ENCODE data around the gene ENKD1.

The ENKD1 gene

GRCh38 chr16:67648764-67649407 lies 17.7 kb downstream of the ENKD1 start:
- no peak for DNase-seq (ENCODE audit: low read depth)

DNA sequence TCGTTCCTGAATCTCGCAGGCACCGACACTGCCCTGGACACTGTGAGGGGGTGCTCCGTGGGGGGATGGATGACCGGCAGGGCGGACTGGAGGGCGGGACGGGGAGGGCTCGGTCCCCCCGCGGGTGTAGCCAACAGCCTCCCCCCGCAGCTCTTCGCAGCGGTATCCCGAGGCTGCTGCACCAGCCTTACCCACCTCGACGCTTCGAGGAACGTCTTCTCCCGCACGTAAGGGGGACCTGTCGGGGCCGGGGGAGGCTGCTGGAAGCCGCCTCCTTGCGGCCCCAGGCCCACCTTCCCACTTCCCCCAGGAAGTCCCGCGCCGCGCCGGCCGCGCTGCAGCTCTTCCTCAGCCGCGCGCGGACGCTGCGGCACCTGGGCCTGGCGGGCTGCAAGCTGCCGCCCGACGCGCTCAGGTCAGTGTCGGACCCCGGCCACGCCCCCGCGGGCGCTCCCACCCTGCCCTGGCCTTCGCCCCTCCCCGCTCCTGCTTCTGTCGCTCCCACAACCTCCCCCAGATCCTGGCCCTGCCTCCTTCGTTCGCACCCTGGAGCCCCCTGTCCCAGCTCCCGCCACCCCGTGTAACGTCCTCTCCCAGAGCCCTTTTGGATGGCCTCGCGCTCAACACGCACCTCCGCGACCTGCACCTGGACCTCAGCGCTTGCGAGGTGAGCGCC lies 18.3 kb downstream of the ENKD1 start:
- DNase-seq (ENCODE audit: low read depth) = no peak

GRCh38 chr16:67647681-67648080 lies 18.9 kb downstream of the ENKD1 start:
- DNase-seq (ENCODE audit: low read depth) = no peak

DNA sequence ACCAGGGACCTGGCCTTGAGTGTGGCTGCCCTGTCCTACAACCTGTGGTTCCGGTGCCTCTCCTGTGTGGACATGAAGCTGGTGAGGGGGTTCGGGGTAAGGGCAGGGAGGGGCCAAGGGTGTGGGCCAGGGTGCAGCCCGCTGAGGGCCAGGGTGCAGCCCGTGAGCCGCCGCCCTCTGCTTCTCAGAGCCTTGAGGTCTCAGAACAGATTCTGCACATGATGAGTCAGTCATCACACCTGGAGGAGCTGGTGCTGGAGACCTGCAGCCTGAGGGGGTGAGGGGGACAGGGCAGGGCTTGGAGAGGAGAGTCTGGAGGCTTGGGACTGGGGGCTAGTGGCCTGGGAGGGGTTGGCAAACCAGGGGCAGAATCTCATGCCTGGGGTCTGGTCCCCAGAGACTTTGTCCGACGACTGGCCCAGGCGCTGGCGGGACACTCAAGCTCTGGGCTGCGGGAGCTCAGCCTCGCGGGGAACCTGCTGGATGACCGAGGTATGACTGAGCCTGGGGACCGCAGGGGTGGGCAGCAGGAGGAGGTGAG lies 19.4 kb downstream of the ENKD1 start:
- no peak for DNase-seq (ENCODE audit: low read depth)

GRCh38 chr16:67645397-67646121 lies 21.0 kb downstream of the ENKD1 start:
- DNase-seq (ENCODE audit: low read depth) = no peak

GRCh38 chr16:67644038-67644437 lies 22.5 kb downstream of the ENKD1 start:
- DNase-seq (ENCODE audit: low read depth) = no peak

GRCh38 chr16:67641779-67642708 lies 24.5 kb downstream of the ENKD1 start:
- DNase-seq (ENCODE audit: low read depth) = no peak

DNA sequence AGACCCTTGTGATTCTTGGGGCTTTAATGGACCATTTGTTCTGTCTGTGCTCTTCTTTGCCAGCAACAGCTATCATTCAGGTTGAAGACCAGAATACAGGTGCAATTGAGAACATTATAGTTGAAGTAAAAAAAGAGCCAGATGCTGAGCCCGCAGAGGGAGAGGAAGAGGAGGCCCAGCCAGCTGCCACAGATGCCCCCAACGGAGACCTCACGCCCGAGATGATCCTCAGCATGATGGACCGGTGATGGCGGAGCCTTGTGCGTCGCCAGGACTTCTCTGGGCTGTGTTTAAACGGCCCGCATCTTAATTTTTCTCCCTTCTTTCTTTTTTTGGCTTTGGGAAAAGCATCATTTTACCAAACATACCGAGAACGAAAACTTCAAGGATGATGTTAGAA lies 28.9 kb downstream of the ENKD1 start:
- no peak for DNase-seq (ENCODE audit: low read depth)

GRCh38 chr16:67636713-67637112 lies 29.8 kb downstream of the ENKD1 start:
- no peak for DNase-seq (ENCODE audit: low read depth)

- DNase-seq (ENCODE audit: low read depth) = no peak
These were observed 34.0 kb downstream of the ENKD1 start for GRCh38 chr16:67632415-67633172.

GRCh38 chr16:67628216-67628615 lies 38.3 kb downstream of the ENKD1 start:
- no peak for DNase-seq (ENCODE audit: low read depth)

- no peak for DNase-seq (ENCODE audit: low read depth)
These were observed 52.7 kb downstream of the ENKD1 start for GRCh38 chr16:67613808-67614207.
